ENCODE data around the gene BANP.

DNA sequence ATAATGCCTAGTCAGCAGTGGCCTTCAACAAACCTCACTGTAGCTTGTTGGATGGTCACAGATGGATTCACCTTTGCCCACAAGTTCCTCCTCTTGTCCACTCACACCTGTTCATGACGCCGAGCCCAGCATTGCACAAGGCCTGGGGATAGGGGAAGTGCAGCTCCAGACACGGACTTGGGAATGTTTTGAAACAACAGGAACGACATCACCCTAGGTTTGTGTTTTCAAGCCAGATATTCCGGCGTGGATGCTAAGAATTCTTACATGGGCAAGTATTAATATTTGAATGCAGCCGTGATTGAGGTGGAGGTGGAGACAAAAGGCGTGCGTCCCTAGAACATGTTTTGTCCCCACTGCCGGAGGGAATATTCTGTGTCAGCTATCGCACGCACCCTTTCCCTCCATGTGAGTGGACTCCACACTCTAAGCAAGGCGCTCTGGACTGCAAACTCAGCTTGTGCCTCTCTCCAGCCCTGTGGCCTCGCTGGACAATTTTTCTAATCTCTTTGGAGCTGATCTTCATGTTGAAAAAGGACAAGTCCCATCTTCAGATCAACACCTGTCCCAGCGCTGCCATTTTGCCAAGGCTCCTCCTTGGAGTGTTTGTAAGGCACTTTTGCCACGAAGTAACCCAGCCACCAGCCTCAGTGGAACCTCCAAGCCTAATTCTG is 2.0 kb upstream of the BANP start:
- TF ChIP-seq POLR2A (IDR thresholded peaks at IDR 0.05; ENCODE audit: low read depth, low read length) (no peak), POLR2AphosphoS5 (IDR thresholded peaks at IDR 0.05; ENCODE audit: low read depth, low read length) (no peak), TAF1 (IDR thresholded peaks at IDR 0.05; ENCODE audit: low read depth, low read length) (no peak), SPI1 (IDR thresholded peaks at IDR 0.05; ENCODE audit: low read depth, low read length) (peak; percentile 12; the same call in 1 of the 2 replicates), POU2F2 (IDR thresholded peaks at IDR 0.05; ENCODE audit: low read depth, low read length) (no peak)
